Smooth muscle cell of the brain vasculature (primary cell): ENCODE data around the gene LY6G5C.

Source experiments
- DNase-seq: peaks from one replicate; pipeline ENCODE4 v3.0.0-alpha.2; 2012; ENCODE audit warnings: low read depth, low spot score

LY6G5C gene

GRCh38 chr6:31680226-31681134, at the start of gene LY6G5C:
Gene LY6G5C, minus strand, starts transcription at chr6:31681067. Its CDS starts 694 bp downstream, at chr6:31680373.
- DNase-seq: peak; percentile 72

GRCh38 chr6:31729979-31730630, 49.2 kb upstream of the LY6G5C start:
- DNase-seq: no peak

GRCh38 chr6:31729515-31729978, 48.7 kb upstream of the LY6G5C start:
- no peak for DNase-seq

- DNase-seq: no peak
These were observed 48.1 kb upstream of the LY6G5C start, which contains the start of gene DDAH2 for GRCh38 chr6:31728767-31729514. Gene DDAH2, minus strand, starts transcription at chr6:31729299. Its CDS starts 138 bp downstream, at chr6:31729161.

- DNase-seq: no peak
These were observed 47.1 kb upstream of the LY6G5C start for GRCh38 chr6:31727717-31728671.

GRCh38 chr6:31727034-31727716, 46.3 kb upstream of the LY6G5C start:
- DNase-seq: no peak

GRCh38 chr6:31725502-31726350, 44.9 kb upstream of the LY6G5C start:
- no peak for DNase-seq

GRCh38 chr6:31723980-31724691, 43.3 kb upstream of the LY6G5C start:
- no peak for DNase-seq

- DNase-seq: no peak
These were observed 42.5 kb upstream of the LY6G5C start, which contains the start of gene MPIG6B for GRCh38 chr6:31723245-31723979. Gene MPIG6B, plus strand, starts transcription at chr6:31723373. Its CDS starts 11 bp downstream, at chr6:31723384.

GRCh38 chr6:31722173-31722572, 41.3 kb upstream of the LY6G5C start:
- no peak for DNase-seq

- no peak for DNase-seq
These were observed 40.6 kb upstream of the LY6G5C start, which contains the start of gene LY6G6C for GRCh38 chr6:31721351-31722020. Gene LY6G6C, minus strand, starts transcription at chr6:31721746. Its CDS starts 67 bp downstream, at chr6:31721679.

- DNase-seq: no peak
These were observed 39.4 kb upstream of the LY6G5C start for GRCh38 chr6:31720196-31720770.

- no peak for DNase-seq
These were observed 38.1 kb upstream of the LY6G5C start for GRCh38 chr6:31719001-31719400.

GRCh38 chr6:31718265-31718664, 37.4 kb upstream of the LY6G5C start:
- DNase-seq: no peak

GRCh38 chr6:31717499-31718222, 36.8 kb upstream of the LY6G5C start:
- DNase-seq: no peak
